H9 (cell line): ENCODE results near the gene ENPP1. TPM values are rescaled to one million over a fixed set of nuclear protein-coding genes. Genes with fewer than 3 reads are reported as not detected.

Source experiments
- DNase-seq: peaks from one replicate; pipeline ENCODE4 v3.0.0-alpha.2; 2017
- H2AFZ ChIP-seq: one replicate; pipeline ENCODE4 v1.6.1; 2013; ENCODE audit warnings: mild to moderate bottlenecking, low read length, control low read depth, moderate library complexity
- H2AK5ac ChIP-seq: 2 replicates; pipeline ENCODE4 v1.6.1; 2013; ENCODE audit warnings: low read length, control low read depth, mixed read lengths; ENCODE audit not compliant: insufficient read length
- H2BK120ac ChIP-seq: one replicate; pipeline ENCODE4 v1.6.1; 2013; ENCODE audit warnings: low read depth, mild to moderate bottlenecking, low read length, control low read depth, inconsistent platforms; ENCODE audit not compliant: poor library complexity, severe bottlenecking
- H2BK12ac ChIP-seq: 2 replicates; pipeline ENCODE4 v1.6.1; 2013; ENCODE audit warnings: low read length, control low read depth, mixed read lengths, low read depth; ENCODE audit not compliant: insufficient read length
- H2BK15ac ChIP-seq: 2 replicates; pipeline ENCODE4 v1.6.1; 2013; ENCODE audit warnings: low read depth, low read length, control low read depth
- H2BK20ac ChIP-seq: one replicate; pipeline ENCODE4 v1.6.1; 2013; ENCODE audit warnings: low read depth, mild to moderate bottlenecking, low read length, control low read depth, inconsistent platforms; ENCODE audit not compliant: poor library complexity, severe bottlenecking
- H2BK5ac ChIP-seq: 2 replicates; pipeline ENCODE4 v1.6.1; 2013; ENCODE audit warnings: low read length, control low read depth, mixed read lengths; ENCODE audit not compliant: insufficient read length
- H3K14ac ChIP-seq: 2 replicates; pipeline ENCODE4 v1.6.1; 2013; ENCODE audit warnings: low read length, control low read depth; ENCODE audit not compliant: insufficient read depth
- H3K18ac ChIP-seq: 2 replicates; pipeline ENCODE4 v1.6.1; 2013; ENCODE audit warnings: low read depth, mild to moderate bottlenecking, mixed read lengths, low read length, control low read depth; ENCODE audit not compliant: insufficient read length
- H3K23ac ChIP-seq: 2 replicates; pipeline ENCODE4 v1.6.1; 2013; ENCODE audit warnings: low read length, control low read depth, mixed read lengths, low read depth; ENCODE audit not compliant: insufficient read length
- H3K23me2 ChIP-seq: 2 replicates; pipeline ENCODE4 v1.6.1; 2013; ENCODE audit warnings: low read depth, mild to moderate bottlenecking, mixed read lengths, low read length, control low read depth; ENCODE audit not compliant: insufficient read length, poor library complexity, severe bottlenecking
- H3K27ac ChIP-seq: 2 replicates; pipeline ENCODE4 v1.5.1; 2013; ENCODE audit warnings: low read length, control low read depth, mixed read lengths, low read depth; ENCODE audit not compliant: insufficient read length
- H3K27me3 ChIP-seq: 2 replicates; pipeline ENCODE4 v1.6.1; 2013; ENCODE audit warnings: low read length, control low read depth, inconsistent platforms; ENCODE audit not compliant: insufficient read depth
- H3K4ac ChIP-seq: 2 replicates; pipeline ENCODE4 v1.6.1; 2013; ENCODE audit warnings: low read depth, mild to moderate bottlenecking, control low read depth, inconsistent platforms, low read length, moderate library complexity
- H3K4me1 ChIP-seq: 2 replicates; pipeline ENCODE4 v1.6.1; 2013; ENCODE audit warnings: low read length, control low read depth, inconsistent platforms; ENCODE audit not compliant: insufficient read depth
- H3K4me2 ChIP-seq: 2 replicates; pipeline ENCODE4 v1.6.1; 2013; ENCODE audit warnings: low read length, control low read depth, mixed read lengths; ENCODE audit not compliant: insufficient read length, insufficient read depth
- H3K56ac ChIP-seq: 2 replicates; pipeline ENCODE4 v1.6.1; 2013; ENCODE audit warnings: low read depth, mild to moderate bottlenecking, mixed read lengths, low read length, control low read depth; ENCODE audit not compliant: insufficient read length
- H3K79me1 ChIP-seq: 2 replicates; pipeline ENCODE4 v1.6.1; 2013; ENCODE audit warnings: low read depth, mild to moderate bottlenecking, moderate library complexity, low read length, control low read depth, inconsistent platforms; ENCODE audit not compliant: insufficient read depth, poor library complexity, severe bottlenecking
- H3K79me2 ChIP-seq: 2 replicates; pipeline ENCODE4 v1.6.1; 2013; ENCODE audit warnings: low read length, control low read depth, inconsistent platforms; ENCODE audit not compliant: insufficient read depth
- H3K9ac ChIP-seq: 2 replicates; pipeline ENCODE4 v1.6.1; 2013; ENCODE audit warnings: low read length, control low read depth, mixed read lengths; ENCODE audit not compliant: insufficient read length; ENCODE audit errors: extremely low read depth
- H3K9me3 ChIP-seq: one replicate; pipeline ENCODE4 v1.6.1; 2013; ENCODE audit warnings: low read depth, low read length, inconsistent platforms; ENCODE audit not compliant: control insufficient read depth
- H3T11ph ChIP-seq: one replicate; pipeline ENCODE4 v1.6.1; 2013; ENCODE audit warnings: mild to moderate bottlenecking, low read length, control low read depth, inconsistent platforms
- H4K20me1 ChIP-seq: one replicate; pipeline ENCODE4 v1.6.1; 2013; ENCODE audit not compliant: control insufficient read depth, insufficient read length, insufficient read depth
- H4K5ac ChIP-seq: 2 replicates; pipeline ENCODE4 v1.6.1; 2013; ENCODE audit warnings: low read depth, mild to moderate bottlenecking, mixed read lengths, low read length, control low read depth; ENCODE audit not compliant: insufficient read length
- H4K8ac ChIP-seq: replicated peaks from 2 replicates; pipeline ENCODE4 v1.6.1; 2013; ENCODE audit warnings: low read length, control low read depth, mixed read lengths, low read depth; ENCODE audit not compliant: insufficient read length
- H4K91ac ChIP-seq: 2 replicates; pipeline ENCODE4 v1.6.1; 2013; ENCODE audit warnings: low read depth, mild to moderate bottlenecking, moderate library complexity, mixed read lengths, low read length, control low read depth; ENCODE audit not compliant: insufficient read length
- H3K27ac Mint-ChIP-seq, 3 experiments: 2 replicates in 2 of 3; 3 replicates in 1 of 3; pipeline ENCODE4 v1.8.0; 2020 to 2021; ENCODE audit warnings: mixed read lengths in 3 of 3, mild to moderate bottlenecking in 1 of 3, moderate library complexity in 1 of 3
- H3K27me3 Mint-ChIP-seq: 2 replicates; pipeline ENCODE4 v1.8.0; 2021; ENCODE audit warnings: low read depth, mild to moderate bottlenecking, moderate library complexity, mixed read lengths
- H3K36me3 Mint-ChIP-seq, 3 experiments: 2 replicates in 2 of 3; 3 replicates in 1 of 3; pipeline ENCODE4 v1.8.0; 2020 to 2021; ENCODE audit warnings: low read depth in 3 of 3, mixed read lengths in 3 of 3; ENCODE audit not compliant: insufficient read depth in 1 of 3
- H3K4me1 Mint-ChIP-seq, 2 experiments: 2 replicates each; pipeline ENCODE4 v1.8.0; 2020; ENCODE audit warnings: mixed read lengths in 2 of 2
- H3K4me3 Mint-ChIP-seq, 2 experiments: 2 replicates in 1 of 2; 3 replicates in 1 of 2; pipeline ENCODE4 v1.8.0; 2020 to 2021; ENCODE audit warnings: mild to moderate bottlenecking in 2 of 2, mixed read lengths in 2 of 2, moderate library complexity in 1 of 2
- H3K9me3 Mint-ChIP-seq, 2 experiments: 2 replicates in 1 of 2; 3 replicates in 1 of 2; pipeline ENCODE4 v1.8.0; 2020; ENCODE audit warnings: mild to moderate bottlenecking in 2 of 2, mixed read lengths in 2 of 2, moderate library complexity in 1 of 2
- CTCF ChIP-seq: fragments of 200-600 bp; sonication (generic); conservative IDR thresholded peaks from 3 replicates; pipeline ENCODE4 v1.8.0; 2021; ENCODE audit warnings: antibody characterized with exemption, mild to moderate bottlenecking
- WGBS: extraction: QIAGEN DNeasy Blood & Tissue Kit; methylation state at CpG from one replicate; pipeline ENCODE4 v1.1.7; 2013; ENCODE audit warnings: missing lambda C conversion rate, low lambda C conversion rate, mixed read lengths; ENCODE audit not compliant: insufficient read length; ENCODE audit errors: extremely low coverage; 5-methylcytosine and 5-hydroxymethylcytosine counted together
- total RNA-seq: library from RNA; stranded (reverse); gene quantifications from 2 replicates; pipeline ENCODE4 v1.2.1, GENCODE V29; 2021

The ENPP1 gene
- total RNA-seq, 1 experiment from 2014 or later = 22.5 TPM

DNA sequence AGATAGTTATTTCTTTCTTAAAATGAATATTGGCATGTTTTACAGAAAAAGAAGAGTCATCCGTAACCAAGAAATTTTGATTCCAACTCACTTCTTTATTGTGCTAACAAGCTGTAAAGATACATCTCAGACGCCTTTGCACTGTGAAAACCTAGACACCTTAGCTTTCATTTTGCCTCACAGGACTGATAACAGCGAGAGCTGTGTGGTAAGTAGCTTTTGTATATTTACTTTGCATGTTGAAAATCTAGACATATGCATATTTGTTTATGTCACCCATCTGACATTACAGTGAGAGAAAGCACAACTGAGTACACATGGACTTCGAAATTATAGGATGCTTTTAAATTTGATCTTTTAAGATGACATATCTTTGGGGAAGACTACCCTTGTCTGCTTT is 78.7 kb downstream of the ENPP1 start:
- H3K4ac ChIP-seq = no peak overlapping the region
- WGBS = no CpG with 5 or more reads among the region's 4 CpGs
- no peak overlapping the region for H4K8ac ChIP-seq
- no peak overlapping the region for H2BK15ac ChIP-seq
- no peak for TF ChIP-seq CTCF
- H2AFZ ChIP-seq = no peak overlapping the region
- no peak overlapping the region for H2BK20ac ChIP-seq
- H3K4me3 Mint-ChIP-seq = no peak overlapping the region
- H3K23ac ChIP-seq = no peak overlapping the region
- no peak overlapping the region for H2AK5ac ChIP-seq
- no peak overlapping the region for H3K14ac ChIP-seq
- H3K4me1 Mint-ChIP-seq = no peaks in the 10 kb centered on the region
- H3K4me2 ChIP-seq = no peak overlapping the region
- H3K4me1 ChIP-seq = no peaks in the 10 kb centered on the region
- H3T11ph ChIP-seq = no peak overlapping the region
- no peaks in the 10 kb centered on the region for H3K27me3 ChIP-seq
- H3K9me3 Mint-ChIP-seq = no peaks in the 10 kb centered on the region
- H3K56ac ChIP-seq = no peak overlapping the region
- no peak overlapping the region for H3K9ac ChIP-seq
- no peak overlapping the region for H3K27ac ChIP-seq
- no peaks in the 10 kb centered on the region for H4K20me1 ChIP-seq
- H3K79me2 ChIP-seq = no peaks in the 10 kb centered on the region
- no peak overlapping the region for H3K27ac Mint-ChIP-seq
- H2BK12ac ChIP-seq = no peak overlapping the region
- no peaks in the 10 kb centered on the region for H3K27me3 Mint-ChIP-seq
- no peak overlapping the region for H2BK5ac ChIP-seq
- H3K9me3 ChIP-seq = no peaks in the 10 kb centered on the region
- no peak overlapping the region for H3K18ac ChIP-seq
- H4K5ac ChIP-seq = no peak overlapping the region
- H2BK120ac ChIP-seq = no peak overlapping the region
- H4K91ac ChIP-seq = no peak overlapping the region
- no peak for DNase-seq
- no peaks in the 10 kb centered on the region for H3K79me1 ChIP-seq
- peaks cover 30 to 55% (median 30%) of the 10 kb centered on the region in 3 experiments for H3K36me3 Mint-ChIP-seq
- no peaks in the 10 kb centered on the region for H3K23me2 ChIP-seq
